ENCODE results near the gene FANCL.

DNA sequence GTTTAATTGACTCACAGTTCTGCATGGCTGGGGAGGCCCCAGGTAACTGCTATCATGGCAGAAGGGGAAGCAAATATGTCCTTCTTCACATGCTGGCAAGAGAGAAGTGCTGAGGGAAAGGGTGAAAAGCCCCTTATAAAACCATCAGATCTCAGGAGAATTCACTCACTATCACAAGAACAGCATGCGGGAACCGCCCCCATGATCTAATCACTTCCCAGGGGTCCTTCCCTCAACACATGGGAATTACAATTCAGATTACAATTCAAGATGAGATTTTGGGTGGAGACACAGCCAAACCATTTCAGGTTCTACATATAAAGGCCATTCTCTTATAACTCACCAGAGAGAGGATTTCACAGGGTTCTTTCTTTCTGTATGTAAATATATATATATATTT is 131.6 kb downstream of the FANCL start:
- TF ChIP-seq SUZ12 (IDR thresholded peaks at IDR 0.05) (no peak), TARDBP (IDR thresholded peaks at IDR 0.05) (no peak), BHLHE40 (IDR thresholded peaks at IDR 0.05; ENCODE audit: borderline replicate concordance) (no peak), NFRKB (IDR thresholded peaks at IDR 0.05) (no peak), FOXA1 (IDR thresholded peaks at IDR 0.05) (no peak), ZNF384 (IDR thresholded peaks at IDR 0.05) (no peak)
